HFF-Myc (cell line): ENCODE measurements around the gene RAB7B.

Experiments
- DNase-seq: peaks from one replicate; pipeline ENCODE4 v3.0.0-alpha.2; 2011; ENCODE audit warnings: low read depth; ENCODE audit errors: extremely low read depth
- H3K4me3 ChIP-seq: replicated peaks from 2 replicates; pipeline ENCODE4 v1.5.1; 2011; ENCODE audit warnings: low read depth, mild to moderate bottlenecking, control low read depth, low read length
- TF ChIP-seq, protein P1 (sequence below): IDR thresholded peaks from 2 replicates; pipeline ENCODE4 v1.5.1; 2012; ENCODE audit warnings: mild to moderate bottlenecking, low read depth, low read length, control low read depth; ENCODE audit errors: missing control alignments

RAB7B gene

DNA sequence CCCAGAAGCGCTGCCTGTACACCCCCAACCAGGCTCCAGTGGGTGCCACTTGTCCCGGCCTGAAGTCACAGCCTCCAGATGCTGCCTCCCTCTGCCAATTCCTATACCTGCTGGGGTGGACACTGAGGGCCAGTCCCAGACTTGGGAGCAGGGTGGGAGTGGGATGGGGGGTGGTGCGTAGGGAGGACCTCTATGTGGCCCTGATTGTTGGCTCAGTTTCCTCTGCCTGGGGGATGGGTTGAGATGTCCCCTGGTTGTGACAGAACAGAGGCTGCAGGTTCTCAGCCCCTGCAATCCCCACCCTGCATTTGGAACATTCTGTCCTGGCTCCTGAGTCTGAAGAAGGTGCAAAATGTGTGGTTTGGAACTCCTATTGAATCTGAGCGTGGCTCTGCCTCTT, 27.2 kb downstream of the RAB7B start:
- H3K4me3 ChIP-seq, result no peak overlapping the region
- TF ChIP-seq, protein P1, sequence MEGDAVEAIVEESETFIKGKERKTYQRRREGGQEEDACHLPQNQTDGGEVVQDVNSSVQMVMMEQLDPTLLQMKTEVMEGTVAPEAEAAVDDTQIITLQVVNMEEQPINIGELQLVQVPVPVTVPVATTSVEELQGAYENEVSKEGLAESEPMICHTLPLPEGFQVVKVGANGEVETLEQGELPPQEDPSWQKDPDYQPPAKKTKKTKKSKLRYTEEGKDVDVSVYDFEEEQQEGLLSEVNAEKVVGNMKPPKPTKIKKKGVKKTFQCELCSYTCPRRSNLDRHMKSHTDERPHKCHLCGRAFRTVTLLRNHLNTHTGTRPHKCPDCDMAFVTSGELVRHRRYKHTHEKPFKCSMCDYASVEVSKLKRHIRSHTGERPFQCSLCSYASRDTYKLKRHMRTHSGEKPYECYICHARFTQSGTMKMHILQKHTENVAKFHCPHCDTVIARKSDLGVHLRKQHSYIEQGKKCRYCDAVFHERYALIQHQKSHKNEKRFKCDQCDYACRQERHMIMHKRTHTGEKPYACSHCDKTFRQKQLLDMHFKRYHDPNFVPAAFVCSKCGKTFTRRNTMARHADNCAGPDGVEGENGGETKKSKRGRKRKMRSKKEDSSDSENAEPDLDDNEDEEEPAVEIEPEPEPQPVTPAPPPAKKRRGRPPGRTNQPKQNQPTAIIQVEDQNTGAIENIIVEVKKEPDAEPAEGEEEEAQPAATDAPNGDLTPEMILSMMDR, result no peak
- DNase-seq, result no peak

DNA sequence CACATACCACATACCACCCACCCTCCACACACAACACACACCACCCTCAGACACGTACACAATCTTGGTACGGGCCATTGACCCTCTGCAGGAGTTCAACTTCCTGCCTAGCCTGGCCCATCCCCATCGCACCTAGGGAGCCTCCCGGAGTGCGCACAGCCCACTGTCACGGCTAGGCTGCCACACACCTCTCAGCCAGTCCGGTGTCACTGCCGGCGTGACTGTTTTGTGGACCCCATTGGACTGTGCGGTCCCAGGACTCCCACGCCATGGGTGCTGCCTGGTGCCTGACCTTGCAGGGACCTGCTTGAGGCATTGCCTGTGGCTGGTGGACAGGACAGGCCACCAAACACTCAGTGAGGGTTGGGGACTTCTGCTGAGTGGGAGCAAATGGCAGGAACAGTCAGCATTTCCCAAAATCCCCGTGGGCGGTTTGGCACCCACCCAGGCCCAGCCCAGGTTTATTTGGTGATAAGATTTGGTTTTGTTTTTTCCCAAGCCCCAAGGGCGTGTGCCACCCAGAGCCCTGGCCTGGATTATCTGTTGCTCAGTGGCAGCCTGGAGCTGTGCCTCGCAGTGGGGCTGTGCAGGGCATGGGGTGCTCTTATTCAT, 27.7 kb downstream of the RAB7B start:
- no peak overlapping the region for H3K4me3 ChIP-seq
- DNase-seq, result no peak
- TF ChIP-seq, protein P1, result no peak

DNA sequence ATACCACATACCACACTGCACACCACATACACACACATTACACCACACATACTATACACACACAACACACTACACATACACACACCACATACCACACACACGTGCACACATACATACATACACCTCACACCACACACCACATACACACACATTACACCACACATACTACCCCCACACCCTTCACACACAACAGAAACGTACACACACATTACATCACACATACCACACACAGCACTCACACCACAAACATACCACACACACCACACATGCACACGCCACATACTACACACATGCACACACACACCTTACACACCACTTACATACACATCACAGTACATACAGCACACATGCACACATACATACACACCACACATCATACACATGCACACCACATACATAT, 28.5 kb downstream of the RAB7B start:
- TF ChIP-seq, protein P1, result no peak
- DNase-seq, result no peak
- H3K4me3 ChIP-seq, result no peak overlapping the region

DNA sequence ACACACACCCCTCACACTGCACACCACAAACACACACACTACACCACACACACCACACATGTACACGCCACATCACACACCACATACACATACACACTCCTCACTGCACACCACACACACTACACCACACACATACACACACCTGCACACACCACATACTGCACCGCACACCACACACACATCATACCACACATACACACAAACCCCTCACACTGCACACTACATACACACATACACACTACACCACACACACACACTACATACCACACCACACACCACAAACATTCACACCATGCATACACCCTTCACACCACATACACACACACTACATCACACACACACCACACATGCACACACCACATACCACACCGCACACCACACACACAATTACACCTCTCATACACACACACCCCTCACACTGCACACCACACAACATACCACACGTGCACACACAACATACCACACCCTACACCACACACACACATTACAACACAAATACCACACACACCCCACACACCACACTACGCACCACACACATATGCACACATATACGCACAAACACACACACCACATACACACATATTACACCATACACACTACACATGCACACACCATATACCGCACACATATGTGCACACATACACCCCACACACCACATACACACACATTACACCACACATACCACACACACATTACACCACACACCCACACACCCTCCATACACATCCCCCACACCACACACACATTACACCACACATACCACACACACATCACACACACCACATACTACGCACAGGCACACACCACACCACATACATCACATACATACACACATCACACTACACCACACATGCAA, 29.6 kb downstream of the RAB7B start:
- TF ChIP-seq, protein P1, result no peak
- H3K4me3 ChIP-seq, result no peak overlapping the region
- no peak for DNase-seq

DNA sequence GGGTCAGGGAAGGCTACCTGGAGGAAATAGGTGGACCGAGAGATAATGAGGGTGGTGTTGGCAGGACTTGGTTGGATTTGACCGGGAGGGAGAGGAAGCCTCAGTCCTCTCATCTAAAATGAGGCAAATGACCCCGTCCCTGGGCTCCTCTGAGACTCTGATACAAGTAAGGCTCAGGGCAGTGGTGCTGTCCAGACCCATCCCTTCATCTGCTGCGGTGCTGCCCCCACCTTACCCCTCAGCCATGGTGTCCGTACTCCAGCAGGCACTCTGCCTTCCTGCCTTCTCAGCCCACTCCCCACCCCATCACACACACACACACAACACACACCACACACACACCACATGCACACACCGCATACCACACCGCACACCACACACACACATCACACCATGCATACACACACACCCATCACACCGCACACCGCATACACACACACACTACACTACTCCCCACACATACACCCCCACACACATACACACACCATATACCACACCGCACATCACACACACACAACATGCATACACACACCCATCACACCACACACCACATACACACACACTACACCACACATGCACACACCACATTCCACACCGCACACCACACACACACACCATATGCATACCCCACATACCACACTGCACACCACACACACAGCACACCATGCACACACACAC, 30.6 kb downstream of the RAB7B start:
- TF ChIP-seq, protein P1, result no peak
- DNase-seq, result no peak
- H3K4me3 ChIP-seq, result no peak overlapping the region

DNA sequence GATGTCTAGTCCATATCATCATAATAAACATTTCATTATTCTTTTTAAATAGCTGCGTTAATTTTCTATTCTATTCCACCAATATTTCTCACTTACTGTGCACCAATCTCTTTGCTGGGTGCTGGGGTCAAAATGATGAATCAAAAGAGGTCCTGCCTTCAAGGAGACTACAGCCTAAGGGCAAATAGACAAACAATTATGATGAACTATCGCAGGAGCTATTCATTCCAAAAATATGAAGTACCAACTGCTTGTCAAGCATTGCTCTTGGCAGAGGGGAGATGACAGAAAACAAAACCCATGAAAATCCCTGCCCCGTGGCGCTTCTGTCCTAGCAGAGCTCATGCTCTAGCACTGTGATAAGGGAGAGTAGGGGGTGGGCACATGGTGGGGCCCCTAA, 31.1 kb downstream of the RAB7B start:
- TF ChIP-seq, protein P1, result no peak

More for the DNA sequence above, 31.1 kb downstream of the RAB7B start:
- no peak overlapping the region for H3K4me3 ChIP-seq
- no peak for DNase-seq
